HUDEP-2 (cell line): ENCODE results near the gene MYO9B.

Experiments used
- DNase-seq, 76 experiments: peaks; one replicate each; lab custom pipeline; 2025; ENCODE audit not compliant: unreplicated experiment in 76 of 76; lab: John Stamatoyannopoulos, UW

The MYO9B gene

DNA sequence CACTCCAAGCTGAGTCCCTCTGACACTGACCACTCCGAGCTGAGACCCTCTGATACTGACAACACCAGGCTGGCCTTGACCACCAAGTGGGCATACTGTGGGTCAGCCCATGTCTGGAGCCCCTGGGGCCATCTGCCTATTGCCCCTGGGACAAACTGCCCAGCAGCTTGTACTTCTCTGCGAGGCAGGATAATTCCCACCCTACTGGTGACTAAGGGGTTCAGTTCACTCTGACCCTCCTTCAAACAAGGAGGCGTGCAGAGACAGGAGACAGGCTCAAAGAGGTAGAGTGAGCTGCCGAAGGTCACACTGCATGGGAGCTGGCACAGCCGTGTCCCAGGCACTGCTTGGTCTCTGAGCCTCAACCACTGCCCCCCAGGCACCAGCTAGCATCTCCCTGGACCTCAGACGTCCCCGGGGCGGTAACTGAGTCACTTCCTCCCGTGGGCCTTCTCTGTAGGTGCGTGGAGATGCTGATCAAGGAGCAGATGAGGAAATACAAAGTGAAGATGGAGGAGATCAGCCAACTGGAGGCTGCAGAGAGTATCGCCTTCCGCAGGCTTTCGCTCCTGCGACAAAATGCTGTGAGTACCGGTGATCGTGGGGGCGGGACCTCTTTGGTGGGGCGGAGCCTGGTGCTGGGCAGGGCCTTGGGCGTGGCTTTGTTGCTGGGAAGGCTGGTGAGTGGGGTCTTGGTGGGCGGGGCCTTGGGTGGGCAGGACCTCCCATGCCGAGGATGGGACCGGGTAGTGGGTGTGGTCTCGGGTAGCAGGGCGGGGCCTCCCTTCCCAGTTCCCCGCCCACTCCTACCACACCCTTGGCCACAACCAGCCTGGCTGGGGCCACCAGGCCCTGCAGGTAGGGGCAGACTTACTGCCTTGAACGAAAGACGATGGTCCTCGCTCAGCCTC is 133.8 kb downstream of the MYO9B start:
- DNase-seq = peak in 72 of 76 experiments; percentile 25 to 90 (median 78)

DNA sequence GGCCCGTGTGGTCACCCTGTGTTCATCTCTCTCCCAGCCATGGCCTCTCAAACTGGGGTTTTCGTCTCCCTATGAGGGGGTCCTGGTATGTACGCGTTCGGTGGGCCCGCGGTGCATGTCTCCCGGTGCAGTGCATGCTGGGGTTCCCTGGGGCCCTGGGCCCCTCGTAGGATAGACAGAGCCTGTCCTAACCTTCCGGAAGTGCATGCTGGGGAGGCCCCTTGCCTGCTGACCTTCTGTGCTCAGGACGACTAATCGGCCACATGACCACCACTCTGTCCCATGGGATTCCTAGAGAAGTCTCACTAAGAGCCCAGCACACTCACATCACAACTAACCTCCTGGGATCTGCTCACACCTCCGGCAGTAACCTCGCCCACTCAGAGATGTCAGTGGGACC is 134.7 kb downstream of the MYO9B start:
- no peak for DNase-seq

DNA sequence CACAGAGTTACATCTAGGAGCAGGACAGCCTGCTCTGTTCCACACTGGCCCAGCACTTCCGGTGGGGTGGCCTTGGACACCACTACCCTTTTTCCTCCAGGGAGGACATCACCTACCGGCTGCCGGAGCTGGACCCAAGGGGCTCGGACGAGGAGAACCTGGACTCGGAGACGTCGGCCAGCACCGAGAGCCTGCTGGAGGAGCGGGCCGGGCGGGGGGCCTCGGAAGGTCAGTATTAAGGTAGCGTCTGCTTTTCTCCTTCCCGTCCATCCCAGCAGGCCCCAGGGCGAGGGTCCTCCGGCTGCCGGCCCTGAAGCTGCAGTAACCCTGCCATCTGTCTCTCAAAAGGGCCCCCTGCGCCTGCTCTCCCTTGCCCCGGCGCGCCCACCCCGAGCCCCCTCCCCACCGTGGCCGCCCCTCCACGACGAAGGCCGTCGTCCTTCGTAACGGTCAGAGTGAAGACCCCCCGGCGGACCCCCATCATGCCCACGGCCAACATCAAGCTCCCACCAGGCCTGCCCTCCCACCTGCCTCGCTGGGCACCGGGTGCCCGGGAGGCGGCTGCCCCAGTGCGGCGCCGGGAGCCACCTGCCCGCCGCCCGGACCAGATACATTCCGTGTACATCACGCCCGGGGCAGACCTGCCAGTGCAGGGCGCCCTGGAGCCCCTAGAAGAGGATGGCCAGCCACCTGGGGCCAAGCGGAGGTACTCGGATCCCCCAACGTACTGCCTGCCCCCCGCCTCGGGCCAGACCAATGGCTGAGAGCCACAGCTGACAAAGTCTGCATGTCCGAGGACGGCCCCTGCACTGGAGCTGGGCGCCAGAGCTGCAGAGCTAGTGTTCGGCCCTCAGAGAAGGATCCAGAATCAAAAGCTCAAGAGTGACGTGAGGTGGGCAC is 136.2 kb downstream of the MYO9B start:
- no peak for DNase-seq

DNA sequence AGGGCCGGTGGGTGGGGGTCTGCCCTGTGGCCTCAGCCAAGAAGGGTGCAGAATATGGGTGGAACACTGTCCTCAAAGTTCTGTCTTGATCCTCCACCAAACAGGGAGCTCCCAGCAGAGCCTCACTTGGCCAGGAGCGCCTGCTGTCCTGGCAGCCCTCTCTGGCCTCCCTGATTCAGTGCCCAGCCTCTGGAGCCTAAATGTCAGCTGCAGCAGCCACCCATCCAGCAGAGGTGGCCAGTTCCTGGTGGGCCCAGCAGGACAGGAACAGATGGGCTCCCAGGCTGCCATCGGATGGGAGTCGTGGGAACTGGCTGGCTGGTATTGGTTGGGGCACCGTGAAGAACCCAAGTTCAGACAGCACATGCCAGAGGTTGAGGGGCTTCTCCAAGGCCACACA is 137.8 kb downstream of the MYO9B start:
- DNase-seq = no peak

DNA sequence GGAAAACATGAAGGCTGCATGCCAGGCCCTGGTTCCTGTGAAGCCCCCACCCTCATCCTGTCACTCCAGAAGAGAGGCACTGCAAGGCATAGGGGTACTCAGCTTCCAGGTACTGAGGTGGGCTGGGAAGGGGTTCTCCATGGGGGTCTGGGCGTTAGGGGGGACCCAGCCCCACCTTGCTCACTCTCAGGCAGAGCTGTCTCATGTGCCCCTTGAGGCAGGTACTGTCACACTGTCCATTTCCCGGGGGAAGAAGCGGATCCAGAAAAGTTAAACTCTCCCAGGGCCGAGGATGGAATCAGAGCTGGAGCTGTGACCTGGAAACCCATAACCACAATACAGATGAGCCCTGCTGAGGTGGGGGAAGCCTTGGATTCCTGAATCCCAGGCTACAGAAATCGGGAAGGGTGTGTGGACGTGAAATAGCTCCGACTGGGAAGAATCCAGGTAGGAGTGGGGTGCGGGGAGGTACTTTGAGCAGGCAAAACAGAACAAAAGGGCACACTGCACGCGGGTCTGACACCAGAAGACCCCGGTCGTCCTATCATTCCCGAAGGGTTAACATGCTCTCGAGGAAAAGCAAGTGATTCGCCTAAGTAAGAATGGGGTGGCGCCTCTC is 139.0 kb downstream of the MYO9B start:
- DNase-seq = peak in 1 of 76 experiments; percentile 12

DNA sequence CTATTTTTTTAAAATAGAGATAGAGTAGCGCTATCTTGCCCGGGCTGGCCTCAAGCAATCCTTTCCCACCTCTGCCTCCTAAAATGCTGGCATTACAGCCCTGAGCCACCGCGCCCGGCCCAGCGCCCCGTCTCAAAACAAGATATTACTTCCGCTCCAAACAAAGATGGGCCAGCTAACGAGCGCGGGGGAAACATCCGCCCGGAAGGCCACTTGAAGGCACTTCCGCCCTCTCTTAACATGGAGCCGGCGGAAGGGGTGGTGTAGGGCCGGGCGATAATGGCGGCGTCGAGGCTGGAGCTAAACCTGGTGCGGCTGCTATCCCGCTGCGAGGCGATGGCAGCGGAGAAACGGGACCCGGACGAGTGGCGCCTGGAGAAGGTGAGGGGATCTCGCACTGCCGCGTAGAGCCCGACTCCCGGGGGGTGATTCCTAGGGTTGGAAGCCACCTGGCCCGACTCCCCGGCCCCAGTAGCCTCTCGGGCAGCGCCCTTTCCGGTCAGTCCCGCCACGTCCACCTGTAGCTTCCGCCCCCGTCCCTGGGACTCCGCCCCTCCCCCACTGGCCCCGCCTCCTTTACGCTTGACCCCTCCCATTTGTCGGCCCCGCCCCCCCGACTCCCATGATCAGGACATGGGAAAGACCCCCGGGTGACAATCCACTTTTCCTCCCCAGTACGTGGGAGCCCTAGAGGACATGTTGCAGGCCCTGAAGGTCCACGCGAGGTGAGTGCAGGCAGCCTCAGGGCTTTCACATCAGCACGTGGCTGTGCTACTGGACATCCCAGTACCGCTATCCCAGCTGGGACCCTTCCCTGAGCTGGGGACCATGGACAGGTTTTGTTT is 139.8 kb downstream of the MYO9B start, which contains the start of gene USE1:
Gene USE1 (plus strand): TSS at position 231 of the 845 bp plus-strand sequence. CDS start 49 bp downstream, at position 280.
- peak in 75 of 76 experiments; percentile 62 to 95 (median 89) for DNase-seq

DNA sequence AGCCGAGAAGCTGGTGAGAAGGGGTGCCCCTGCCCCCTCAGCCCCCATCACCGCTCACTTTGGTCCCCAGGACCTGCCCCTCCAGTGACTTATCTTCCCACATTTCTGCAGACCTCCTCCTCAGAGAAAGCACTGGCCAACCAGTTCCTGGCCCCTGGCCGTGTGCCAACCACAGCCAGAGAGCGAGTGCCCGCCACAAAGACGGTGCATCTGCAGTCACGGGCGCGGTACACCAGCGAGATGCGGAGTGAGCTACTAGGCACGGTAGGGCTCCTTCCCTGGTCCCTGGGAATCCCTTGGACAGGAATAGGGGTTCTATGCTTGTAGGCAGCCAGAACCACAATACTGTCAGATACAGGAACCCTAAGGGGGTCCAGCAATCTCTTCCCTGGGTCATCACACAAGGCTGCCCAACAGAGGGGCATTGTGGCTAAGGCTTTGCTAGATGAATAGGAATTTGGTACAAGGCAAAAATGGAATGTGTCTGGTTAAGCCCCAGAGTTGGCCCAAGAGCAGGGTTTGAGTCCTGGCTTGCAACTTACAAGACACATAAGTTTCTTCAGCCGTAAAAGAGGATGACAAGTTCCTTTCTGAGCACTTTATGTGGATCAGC is 140.6 kb downstream of the MYO9B start:
- DNase-seq = no peak

DNA sequence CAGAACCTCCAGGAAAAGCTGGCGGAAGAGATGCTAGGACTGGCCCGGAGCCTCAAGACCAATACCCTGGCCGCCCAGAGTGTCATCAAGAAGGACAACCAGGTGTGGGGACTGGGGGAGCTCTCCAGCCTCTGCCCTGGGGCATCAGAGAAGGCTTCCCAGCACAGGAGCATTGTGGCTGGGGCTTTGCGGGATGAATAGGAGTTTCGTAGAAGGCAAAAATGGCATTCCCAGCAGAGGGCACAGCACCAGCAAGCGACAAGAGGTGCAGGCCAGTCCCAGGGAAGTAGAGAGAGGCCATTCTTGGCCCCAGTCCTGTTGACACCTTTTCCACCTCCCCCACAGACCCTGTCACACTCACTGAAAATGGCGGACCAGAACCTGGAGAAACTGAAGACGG is 143.7 kb downstream of the MYO9B start:
- no peak for DNase-seq

DNA sequence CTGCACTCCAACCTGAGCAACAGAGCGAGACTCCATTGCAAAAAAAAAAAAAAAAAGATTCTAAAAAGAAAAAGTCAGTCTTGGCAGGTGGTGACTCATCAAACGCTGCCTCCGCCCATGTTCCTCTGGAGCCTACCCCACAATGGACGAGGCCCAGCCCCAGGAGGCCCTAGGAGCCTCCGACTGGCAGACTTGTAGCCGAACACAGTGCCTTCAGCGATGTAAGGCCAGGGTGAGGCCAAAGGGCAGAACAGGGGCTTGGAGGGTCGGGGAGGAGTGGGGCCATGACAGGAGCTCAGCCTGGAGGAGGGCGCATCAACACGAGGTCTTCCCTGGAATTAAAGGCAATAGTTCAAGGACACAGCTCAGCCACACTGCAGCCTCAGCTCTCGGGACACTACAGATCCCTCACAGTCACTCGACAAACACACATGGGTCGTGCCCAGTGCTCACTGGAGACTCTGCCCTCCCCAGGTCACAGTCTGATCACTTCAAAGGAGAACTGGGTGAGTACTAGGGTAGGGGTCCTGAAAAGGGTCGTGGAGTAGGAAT is 144.7 kb downstream of the MYO9B start:
- peak in 69 of 76 experiments; percentile 30 to 84 (median 66) for DNase-seq

DNA sequence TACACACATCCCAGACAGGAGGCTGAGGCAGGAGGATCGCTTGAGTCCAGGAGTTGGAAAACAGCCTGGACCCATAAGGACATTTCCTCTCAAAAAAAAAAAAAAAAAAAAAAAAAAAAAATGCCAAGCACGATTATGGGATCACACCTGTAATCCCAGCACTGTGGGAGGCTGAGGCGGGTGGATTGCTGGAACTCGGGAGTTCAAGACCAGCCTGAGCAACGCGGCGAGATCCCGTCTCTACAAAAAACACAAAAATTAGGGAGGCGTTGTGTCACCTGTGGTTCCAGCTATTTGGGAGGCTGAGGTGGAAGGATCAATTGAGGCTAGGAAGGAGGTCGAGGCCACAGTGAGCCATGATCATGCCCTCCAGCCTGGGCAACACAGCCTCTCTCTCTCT is 149.5 kb downstream of the MYO9B start:
- no peak for DNase-seq

DNA sequence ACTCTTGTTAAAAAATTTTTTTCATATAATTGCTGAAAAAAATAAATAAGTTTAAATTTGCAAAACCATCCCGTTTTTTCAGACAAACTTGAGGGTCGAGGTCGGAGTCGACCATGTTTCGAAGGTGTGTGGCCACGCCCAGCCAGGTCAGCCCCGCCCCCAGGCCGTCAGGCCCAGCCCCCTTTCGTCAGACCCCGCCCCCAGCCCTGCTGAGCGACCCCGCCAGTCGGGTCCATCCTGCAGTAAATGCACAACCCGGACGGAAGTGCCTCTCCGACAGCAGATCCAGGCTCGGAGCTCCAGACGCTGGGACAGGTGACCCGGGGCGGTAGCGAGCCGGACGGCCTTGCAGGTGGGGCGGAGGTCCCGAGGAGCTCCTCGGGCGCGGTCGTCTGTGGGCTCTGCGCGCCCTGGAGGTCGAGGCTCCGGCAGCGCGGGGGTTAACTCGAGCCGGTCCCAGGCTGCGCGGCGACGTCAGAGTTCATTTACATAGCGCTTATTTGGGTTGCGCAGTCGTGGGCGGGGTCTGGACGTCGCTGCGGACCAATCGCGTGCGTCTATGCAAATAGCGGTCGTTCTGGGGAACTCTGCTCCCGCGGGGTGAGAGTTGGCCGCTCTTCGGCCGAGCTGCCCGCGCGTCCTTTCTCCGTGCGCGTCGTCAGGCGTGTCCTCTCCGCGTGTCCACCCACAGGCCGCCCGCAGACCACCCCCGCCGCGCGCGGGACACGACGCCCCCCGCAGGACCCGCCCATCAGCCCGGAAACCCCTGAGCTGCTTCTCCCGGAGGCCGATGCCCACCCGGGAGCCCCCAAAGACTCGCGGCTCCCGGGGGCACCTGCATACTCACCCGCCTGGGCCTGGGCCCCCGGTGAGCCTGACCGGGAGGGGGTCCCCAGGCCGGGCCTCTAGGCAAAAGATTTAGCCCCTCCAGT is 150.7 kb downstream of the MYO9B start, which contains the start of gene OCEL1:
Gene OCEL1 (plus strand): TSS at position 225 of the 932 bp plus-strand sequence. CDS start 22 bp downstream, at position 247.
- DNase-seq = peak; percentile 68 to 100 (median 98)

DNA sequence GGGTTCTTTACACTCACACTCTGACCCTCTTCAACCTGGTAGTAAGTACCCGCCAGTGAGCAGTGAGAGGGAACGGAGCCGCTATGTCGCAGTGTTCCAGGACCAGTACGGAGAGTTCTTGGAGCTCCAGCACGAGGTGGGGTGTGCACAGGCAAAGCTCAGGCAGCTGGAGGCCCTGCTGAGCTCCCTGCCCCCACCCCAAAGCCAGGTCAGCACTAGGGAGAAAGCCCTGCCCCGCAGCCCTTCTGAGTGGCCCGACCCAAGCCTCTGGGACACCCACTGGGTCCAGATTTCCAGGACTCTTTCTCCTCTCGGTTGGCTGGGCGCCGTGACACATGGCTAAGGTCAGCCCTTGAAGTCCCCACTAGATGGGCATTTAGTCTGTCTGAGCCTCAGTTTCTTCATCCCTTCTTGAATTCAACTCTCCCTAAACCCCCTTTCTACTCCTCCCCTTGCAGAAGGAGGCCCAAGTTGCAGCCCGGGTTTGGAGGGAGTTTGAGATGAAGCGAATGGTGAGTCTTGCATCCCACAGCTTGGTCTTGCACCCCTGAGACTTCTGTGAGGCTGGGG is 152.3 kb downstream of the MYO9B start:
- DNase-seq = no peak

DNA sequence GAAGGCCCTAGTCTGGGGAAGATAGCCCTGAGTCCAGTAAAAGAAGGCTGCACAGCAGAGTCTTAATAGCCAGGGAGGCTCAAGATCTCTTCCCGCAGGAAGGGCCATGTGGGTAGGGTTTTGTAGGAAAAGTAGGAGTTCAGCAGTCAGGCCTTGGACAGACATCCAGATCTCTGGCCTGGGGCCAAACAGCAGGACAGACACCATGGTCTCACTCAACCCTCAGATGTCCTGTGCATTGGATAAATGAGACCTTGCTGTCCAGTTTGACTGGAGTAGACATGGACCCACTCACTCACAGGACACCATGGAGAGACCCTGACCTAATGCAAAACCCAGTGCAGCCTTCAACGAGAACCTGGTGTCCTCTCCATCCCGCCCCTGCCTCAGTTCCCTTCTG is 154.3 kb downstream of the MYO9B start:
- no peak for DNase-seq

DNA sequence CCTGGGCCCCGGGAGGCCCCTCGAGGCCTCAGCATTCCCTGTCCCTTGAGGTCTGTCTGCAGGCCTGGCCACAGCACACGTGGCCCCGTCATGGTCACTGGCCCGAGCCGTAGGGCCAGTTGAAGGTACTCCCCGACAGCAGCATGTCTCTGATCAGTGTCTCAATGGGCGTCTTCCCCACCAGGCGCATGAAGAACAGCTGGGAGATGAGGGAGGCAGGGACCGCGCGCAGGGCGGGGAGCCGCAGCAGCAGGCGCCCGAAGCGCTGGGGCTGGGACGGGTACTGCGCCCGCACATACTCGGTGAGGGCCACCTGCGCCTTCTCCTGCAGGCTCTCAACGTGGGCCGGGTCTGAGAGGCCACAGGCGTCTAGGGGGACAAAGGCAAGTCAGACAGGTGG is 156.7 kb downstream of the MYO9B start:
- no peak for DNase-seq

DNA sequence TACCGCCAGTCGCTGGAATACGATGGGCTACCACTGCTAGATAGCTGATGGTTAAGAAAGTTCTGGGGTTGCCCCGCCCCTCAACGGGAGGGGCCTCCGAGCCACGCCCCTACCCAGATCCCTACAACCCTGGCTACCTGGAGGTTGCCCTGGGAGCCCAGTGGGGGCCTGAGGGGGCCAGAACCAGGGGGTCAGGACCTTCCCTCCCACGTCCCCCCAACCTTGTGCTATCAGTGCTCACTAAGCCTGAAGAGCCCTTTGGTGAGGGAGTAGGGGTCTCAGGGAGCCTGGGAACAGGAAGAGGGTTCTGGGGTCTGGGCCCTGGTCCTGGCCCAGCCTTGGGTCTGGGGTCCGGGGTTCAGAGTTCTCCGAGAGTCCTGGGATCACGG is 159.3 kb downstream of the MYO9B start:
- peak in 67 of 76 experiments; percentile 14 to 82 (median 64) for DNase-seq

DNA sequence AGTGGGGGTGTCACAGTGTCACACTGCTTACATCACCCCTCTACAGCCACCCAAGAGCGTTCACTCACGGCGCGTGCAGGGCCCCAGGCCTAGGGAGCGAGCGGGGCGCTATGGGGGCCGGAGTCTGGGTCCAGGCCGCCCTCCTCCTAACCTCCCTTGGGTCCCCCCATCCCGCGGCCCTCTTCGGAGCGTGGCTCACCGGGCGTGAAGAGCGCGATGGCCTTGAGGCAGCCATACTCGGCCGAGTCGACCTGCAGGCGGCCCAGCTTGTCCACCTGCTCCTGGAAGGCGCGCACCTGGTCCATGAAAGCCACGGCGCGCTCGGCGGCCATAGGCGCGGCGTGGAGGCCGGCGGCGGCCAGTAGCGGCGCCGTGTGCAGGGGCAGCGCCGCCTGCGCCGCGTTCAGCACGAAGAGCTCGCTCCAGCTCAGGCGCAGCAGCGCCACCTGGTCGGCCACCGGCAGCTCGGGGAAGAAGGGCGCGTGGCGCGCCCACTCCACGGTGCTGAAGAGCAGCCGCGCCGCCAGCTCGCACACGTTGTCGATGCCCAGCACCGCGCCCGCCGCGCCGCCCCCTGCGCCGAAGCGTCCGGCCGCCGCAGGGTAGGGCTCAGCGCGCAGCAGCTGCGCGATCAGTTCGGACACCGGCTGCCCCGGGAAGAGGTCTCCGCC is 159.9 kb downstream of the MYO9B start:
- DNase-seq = peak in 61 of 76 experiments; percentile 11 to 75 (median 56)
